Measurements from ENCODE around the gene PLS3.

- TF ChIP-seq CTCF (IDR thresholded peaks at IDR 0.05) = no peak
- no peak for TF ChIP-seq POLR2A (IDR thresholded peaks at IDR 0.05)
Observed at GRCh38 chrX:115547448-115547847, 13.5 kb upstream of the PLS3 start.

Measured in lower leg skin (tissue), 3 donors.